ENCODE data around the gene EPN2.
"Not testable (repeated sequence)": the region's sequence is repeated elsewhere in the genome, so short reads cannot be mapped to it uniquely, and the experiment has no call there.

Gene EPN2

DNA sequence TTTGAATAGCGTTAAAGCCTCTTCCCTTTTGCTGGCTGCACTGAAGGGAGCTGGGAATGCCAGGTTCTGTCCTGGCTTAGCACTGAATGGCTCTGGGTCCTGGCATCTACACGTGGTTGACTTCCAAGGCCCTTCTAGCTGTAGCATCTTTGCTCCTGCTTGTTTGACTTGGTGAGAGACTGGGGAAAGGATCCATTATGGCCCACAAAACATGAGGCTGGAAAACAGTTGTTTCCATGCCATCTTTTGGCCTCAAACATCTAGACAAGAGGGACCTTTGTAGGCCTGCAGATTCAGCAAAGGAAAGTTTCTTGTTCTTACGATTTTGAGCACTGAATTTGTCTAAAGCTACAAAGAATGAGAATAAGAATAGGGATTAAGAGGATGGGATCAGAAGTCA lies 32.5 kb downstream of the EPN2 start:
- no peak for DNase-seq

- no peak for DNase-seq
Observed at GRCh38 chr17:19270347-19270703, 33.2 kb downstream of the EPN2 start.

DNA sequence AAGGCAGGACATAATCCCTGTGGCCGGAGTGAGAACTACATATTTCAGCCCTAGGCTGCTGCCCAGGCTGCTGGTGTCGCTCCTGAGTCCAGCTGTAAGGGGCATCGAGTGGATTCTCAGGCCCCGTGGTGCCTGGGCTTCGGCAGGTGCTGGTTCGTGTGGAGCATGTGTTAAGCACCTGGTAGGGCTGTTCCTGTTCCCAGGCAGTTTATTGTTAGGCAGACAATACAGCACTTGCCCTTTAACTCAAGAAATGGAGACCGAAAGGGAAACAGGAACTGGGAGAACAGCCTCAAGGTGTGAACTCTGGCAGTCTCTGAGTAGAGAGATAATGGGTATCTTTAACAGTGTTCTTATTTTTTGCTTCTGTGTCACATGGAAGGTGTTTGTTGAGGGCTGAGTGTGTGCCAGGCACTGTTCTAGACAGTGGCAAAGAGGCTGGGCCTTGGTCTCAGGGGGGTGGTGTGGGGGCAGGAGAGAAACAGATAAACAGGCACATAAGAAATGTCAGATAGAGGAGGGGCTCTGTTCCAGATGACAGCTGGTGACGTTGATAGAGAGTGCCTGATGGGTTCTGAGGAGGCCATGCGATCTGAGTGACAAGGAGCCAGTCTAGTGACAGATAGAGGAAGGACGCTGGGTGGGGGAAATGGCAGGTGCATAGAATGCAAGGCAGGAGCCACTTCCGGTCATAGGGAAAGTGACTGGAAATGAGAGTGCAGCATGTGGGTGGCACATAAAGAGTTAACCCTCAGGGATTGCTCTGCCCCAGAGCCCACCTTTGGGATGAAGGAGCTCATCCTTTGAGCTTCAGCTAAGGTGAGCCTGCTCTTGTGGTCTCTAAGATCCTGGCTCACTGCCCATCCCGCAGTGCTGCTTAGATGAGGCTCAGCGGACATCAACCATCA lies 33.8 kb downstream of the EPN2 start:
- DNase-seq, result no peak

- DNase-seq, result no peak
Observed at GRCh38 chr17:19271780-19272357, 34.7 kb downstream of the EPN2 start.

DNA sequence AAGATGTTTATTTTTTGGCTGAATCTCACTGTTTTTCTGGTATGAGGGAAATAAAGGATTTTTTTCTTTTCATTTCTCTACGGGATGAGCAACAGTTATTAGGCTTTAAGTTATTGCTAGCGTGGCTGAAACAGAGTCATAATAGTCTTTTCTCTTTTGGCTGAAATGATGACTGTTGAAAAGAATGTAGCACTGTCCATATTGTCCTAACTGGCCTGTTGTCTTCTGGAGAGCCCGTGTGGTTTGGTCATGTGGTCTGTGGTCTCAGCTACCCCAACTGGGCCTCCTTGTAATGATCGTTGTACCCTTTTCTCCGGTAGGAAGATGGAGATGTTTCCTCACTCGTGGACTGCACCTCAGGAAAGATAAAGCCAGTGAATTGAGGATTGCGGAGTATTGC lies 36.6 kb downstream of the EPN2 start:
- no peak for DNase-seq

- no peak for DNase-seq
Observed at GRCh38 chr17:19274893-19275292, 37.7 kb downstream of the EPN2 start.

DNA sequence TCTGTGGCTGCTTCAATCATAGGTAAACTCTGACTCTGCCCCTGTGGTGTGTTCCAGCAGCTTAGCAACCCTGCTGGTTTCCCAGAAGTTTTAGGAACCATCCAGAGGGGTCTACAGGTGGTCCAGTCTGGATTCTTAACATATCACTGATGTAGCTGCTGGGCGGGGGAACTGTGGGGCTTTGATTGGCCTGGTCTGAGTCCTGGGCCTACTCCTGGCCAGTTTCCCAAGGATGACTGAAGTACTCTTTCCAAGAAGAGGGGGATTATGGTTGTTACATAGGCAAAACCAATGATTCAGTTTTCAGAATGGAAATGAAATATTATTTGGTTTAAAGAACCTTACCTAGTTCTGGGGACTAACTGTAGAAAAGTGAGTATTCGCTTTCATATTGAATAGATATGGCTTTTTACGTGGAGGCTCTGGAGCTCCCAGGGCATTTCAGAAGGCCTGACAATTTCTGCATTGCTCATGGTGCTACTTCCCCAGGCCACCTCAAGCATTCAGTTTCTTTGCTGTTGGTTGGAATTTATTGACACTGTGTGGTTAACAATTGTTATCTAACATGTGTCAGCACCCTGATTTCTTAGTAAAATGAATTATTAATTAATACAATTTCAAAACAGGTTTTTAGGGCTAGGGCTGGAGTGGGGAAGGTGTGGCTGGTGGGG lies 38.4 kb downstream of the EPN2 start:
- DNase-seq, result no peak

DNA sequence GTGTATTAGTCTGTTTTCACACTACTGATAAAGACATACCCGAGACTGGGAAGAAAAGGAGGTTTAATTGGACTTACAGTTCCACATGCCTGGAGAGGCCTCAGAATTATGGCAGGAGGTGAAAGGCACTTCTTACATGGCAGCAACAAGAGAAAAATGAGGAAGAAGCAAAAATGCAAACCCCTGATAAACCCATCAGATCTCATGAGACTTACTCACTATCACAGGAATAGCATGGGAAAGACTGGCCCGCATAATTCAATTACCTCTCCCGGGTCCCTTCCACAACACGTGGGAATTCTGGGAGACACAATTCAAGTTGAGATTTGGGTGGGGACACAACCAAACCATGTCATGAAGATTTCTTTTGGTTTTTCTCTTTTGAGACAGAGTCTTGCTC lies 41.1 kb downstream of the EPN2 start:
- not testable (repeated sequence) for DNase-seq

GRCh38 chr17:19278729-19279128 lies 41.6 kb downstream of the EPN2 start:
- DNase-seq, result no peak

DNA sequence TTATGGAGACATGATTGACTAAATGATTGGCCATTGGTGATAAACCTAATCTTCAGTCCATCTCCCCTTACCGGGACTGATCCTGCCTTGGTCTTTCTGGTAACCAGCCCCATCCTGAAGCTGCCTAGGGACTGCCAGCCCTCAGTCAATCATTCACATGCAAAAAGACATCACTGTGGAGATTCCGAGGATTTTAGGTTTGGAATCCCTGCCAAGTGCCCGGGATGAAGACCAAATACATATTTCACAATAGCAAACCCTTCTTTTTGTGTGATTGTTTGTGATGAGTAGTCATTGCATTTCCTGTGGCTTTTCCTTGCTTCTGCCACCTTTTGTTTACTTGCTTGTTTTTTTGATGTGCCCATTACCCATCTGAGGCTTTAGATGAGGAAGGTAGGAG lies 44.0 kb downstream of the EPN2 start:
- DNase-seq, result no peak

- no peak for DNase-seq
Observed at GRCh38 chr17:19284005-19284959, 47.1 kb downstream of the EPN2 start.

DNA sequence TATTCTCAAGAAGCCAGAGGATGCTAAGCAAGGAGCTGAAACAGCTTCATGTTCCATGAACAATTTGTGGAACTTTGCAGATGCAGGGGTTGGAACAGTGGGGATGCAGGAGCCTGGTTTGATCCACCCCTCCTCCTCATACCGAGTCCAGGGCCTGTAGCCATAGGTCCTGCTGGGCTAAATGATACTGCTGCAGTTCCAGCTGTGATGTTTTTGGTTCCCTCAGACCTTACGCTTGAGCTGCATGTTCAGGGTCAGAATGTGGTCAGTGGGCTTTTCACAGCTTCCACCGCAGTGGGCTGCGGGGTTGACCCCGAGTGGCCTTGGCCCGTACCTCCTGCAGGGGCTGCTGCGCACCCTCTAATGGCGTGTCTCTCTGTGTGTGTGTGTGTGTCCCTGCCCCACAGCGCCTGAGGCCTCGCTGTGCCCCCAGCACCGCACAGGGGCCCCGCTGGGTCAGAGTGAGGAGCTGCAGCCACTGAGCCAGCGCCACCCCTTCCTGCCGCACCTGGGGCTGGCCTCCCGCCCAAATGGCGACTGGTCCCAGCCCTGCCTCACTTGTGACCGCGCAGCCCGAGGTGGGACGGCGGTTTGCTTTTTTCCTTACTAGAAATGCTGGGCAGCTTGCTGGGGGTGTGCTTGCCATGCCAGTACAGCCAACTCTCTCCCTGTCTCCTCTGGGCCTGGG lies 48.2 kb downstream of the EPN2 start:
- DNase-seq, result no peak

DNA sequence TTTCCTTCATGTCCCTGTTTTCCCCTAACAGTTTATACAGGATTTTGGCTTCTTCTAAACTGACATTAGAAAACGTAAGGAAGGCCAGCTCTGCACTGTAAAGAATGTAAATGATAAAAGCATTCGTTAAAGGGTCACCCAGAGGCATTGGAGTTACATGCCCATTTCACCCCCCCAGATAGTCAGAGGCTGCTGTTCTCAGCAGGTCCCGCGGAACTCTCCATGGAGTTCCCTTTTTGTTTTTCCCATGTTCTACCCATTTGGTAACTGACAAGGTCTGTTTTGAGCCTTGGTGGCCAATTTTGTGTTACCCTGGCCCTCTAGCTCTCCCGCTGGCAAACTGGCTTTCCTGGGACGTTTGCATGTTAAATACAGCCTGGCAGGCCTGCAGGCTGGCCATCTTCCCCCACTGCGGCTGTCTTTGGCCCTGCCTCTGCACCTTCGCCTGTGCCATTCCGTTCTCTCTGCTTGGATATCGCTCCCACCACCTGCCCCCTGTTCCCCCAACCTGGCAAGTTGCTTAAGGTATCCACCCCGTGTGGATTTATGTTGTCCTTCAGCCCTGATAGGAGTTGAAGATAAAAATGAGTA lies 49.7 kb downstream of the EPN2 start:
- no peak for DNase-seq

GRCh38 chr17:19287651-19288050 lies 50.5 kb downstream of the EPN2 start:
- DNase-seq, result no peak

DNA sequence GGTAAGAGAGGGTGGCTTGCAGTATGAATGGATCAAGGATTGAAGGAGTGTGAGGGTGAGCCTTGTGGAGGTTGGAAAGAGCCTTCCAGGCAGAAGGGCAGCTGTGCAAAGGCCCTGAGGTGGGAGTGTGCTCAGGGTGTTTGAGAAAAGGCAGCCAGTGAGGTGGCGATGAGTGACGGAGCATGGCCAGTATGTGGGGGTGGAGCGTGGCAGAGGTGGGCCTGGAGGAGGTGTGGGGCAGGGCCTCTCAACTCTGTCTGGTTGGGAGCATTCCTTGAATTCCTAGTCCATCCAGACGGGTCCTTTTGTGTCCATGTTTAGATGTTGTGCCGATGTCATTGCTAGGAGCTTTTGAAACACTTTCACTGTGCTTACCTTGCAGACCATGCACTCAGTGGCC lies 51.3 kb downstream of the EPN2 start:
- DNase-seq, result no peak

- DNase-seq, result no peak
Observed at GRCh38 chr17:19290066-19290705, 53.0 kb downstream of the EPN2 start.

- no peak for DNase-seq
Observed at GRCh38 chr17:19291646-19292376, 54.6 kb downstream of the EPN2 start.

GRCh38 chr17:19292377-19292711 lies 55.2 kb downstream of the EPN2 start:
- no peak for DNase-seq

DNA sequence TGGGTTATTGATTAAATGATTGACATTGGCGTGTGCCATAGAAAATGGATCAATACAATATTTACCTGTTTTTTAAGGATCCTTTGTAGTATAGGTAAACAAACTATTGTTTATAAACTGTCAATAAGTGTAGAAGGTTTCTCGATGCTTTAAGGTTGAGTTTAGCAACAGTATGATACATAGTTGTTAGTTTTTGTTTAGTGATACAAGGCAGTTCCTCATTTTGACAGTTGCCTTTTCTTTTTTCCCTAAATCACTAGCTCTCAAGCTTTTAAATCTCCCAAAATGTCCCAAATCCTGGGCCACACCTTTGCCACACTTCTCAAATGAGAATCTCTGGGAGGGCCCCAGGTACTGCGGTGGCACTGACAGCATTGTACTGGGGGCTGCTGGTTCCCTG lies 57.3 kb downstream of the EPN2 start:
- no peak for DNase-seq

- DNase-seq, result no peak
Observed at GRCh38 chr17:19295473-19296135, 58.4 kb downstream of the EPN2 start.

Measured in NCI-H446 treated with DMSO at 0.1 percent for 48 hours (cell line).